Type B pancreatic cell (in vitro differentiated cells): ENCODE measurements around the gene FBXO24. TPM values are rescaled to one million over a fixed set of nuclear protein-coding genes. Genes with fewer than 3 reads are reported as not detected.
A peak's percentile ranks its signal among the peaks of the same experiment; 100 is the strongest.

ENCODE experiments used
- DNase-seq: peaks from one replicate; pipeline ENCODE4 v3.0.0; 2021; ENCODE audit warnings: mixed read lengths; ENCODE audit not compliant: unreplicated experiment; ENCODE audit errors: extremely low spot score
- H3K27ac Mint-ChIP-seq: 2 replicates; pipeline ENCODE4 v1.8.0; 2021; ENCODE audit warnings: mild to moderate bottlenecking, mixed read lengths
- H3K27me3 Mint-ChIP-seq: 2 replicates; pipeline ENCODE4 v1.8.0; 2021; ENCODE audit warnings: mixed read lengths
- H3K36me3 Mint-ChIP-seq: 2 replicates; pipeline ENCODE4 v1.8.0; 2021; ENCODE audit warnings: mixed read lengths
- H3K4me1 Mint-ChIP-seq: one replicate; pipeline ENCODE4 v1.8.0; 2021; ENCODE audit warnings: mixed read lengths; ENCODE audit not compliant: unreplicated experiment
- H3K4me3 Mint-ChIP-seq: 2 replicates; pipeline ENCODE4 v1.8.0; 2021; ENCODE audit warnings: mild to moderate bottlenecking, mixed read lengths
- H3K9me3 Mint-ChIP-seq: 2 replicates; pipeline ENCODE4 v1.8.0; 2021; ENCODE audit warnings: mixed read lengths
- total RNA-seq: library from RNA; stranded (reverse); gene quantifications from 2 replicates; pipeline ENCODE4 v1.2.1, GENCODE V29; 2021; ENCODE audit warnings: low replicate concordance
- TF ChIP-seq, protein P1 (sequence below): fragments of 200-600 bp; sonication (generic); conservative IDR thresholded peaks from 2 replicates; pipeline ENCODE4 v1.5.0; 2021; ENCODE audit warnings: antibody characterized with exemption, mild to moderate bottlenecking

The FBXO24 gene
- total RNA-seq, 1 donor from 2014 or later = 0.77 TPM

DNA sequence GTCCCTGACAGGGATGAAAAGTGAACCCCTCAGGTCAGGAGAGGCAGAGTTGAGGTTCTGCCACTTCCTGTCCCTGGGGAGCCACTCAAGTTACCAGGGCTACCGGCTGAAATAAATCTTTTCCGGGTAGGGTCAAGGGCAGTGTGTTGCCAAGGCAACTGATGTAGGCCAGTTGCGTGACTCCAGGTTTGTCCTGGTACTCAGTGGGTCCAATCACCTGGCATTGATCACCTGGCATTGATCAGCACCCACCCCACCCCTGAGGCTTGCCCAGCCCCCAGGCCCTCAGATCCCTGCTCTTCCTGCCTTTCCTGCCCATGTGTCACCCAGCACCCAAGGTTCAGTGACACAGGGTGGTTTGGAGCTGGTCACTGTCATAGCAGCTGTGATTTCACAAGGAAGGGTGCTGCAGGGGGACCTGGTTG is 18.4 kb upstream of the FBXO24 start:
- DNase-seq = no peak
- no peaks in the 10 kb centered on the region for H3K36me3 Mint-ChIP-seq
- TF ChIP-seq, protein P1, sequence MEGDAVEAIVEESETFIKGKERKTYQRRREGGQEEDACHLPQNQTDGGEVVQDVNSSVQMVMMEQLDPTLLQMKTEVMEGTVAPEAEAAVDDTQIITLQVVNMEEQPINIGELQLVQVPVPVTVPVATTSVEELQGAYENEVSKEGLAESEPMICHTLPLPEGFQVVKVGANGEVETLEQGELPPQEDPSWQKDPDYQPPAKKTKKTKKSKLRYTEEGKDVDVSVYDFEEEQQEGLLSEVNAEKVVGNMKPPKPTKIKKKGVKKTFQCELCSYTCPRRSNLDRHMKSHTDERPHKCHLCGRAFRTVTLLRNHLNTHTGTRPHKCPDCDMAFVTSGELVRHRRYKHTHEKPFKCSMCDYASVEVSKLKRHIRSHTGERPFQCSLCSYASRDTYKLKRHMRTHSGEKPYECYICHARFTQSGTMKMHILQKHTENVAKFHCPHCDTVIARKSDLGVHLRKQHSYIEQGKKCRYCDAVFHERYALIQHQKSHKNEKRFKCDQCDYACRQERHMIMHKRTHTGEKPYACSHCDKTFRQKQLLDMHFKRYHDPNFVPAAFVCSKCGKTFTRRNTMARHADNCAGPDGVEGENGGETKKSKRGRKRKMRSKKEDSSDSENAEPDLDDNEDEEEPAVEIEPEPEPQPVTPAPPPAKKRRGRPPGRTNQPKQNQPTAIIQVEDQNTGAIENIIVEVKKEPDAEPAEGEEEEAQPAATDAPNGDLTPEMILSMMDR = no peak
- peaks cover 4% of the 10 kb centered on the region for H3K27me3 Mint-ChIP-seq
- H3K27ac Mint-ChIP-seq = no peak overlapping the region
- no peaks in the 10 kb centered on the region for H3K9me3 Mint-ChIP-seq
- H3K4me1 Mint-ChIP-seq = peaks cover 34% of the 10 kb centered on the region
- peak overlapping the region; percentile 31 for H3K4me3 Mint-ChIP-seq

DNA sequence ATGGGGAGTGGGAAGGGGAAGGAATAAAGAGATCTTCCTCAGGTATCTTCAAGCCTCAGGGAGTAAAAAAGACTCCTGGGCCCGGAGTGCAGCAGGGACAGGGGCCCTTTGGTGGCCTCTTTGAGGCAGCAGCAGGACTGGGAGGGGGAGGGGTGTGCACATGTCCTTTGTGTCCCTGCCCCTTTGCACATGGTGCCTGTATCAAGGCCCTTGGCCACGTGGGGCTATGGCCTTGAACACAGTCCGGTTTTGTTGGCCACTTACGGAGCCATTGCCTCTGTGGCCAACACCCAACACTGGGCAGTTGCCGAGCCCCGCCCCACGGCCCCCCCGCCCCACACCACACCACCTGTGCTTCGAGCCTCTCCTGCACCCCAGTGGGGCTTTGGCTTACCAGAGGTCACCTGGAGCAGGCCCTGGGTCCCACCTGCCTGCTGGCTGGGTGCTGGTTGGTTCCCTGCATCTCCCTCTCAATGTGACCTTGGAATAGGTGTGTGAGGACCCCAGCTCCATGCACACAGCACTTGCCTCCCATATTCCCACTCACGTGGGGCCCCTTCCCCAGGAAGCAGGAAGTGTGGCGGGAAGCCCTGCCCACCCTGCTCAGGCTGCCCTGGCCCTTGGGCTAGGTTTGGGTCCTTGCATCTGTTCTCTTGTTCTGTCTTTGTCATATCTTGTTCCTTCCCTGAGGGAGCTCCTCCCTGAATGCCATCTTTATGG is 17.8 kb upstream of the FBXO24 start:
- no peaks in the 10 kb centered on the region for H3K36me3 Mint-ChIP-seq
- peak; percentile 65 for DNase-seq
- H3K27ac Mint-ChIP-seq = peak overlapping the region; percentile 64
- H3K27me3 Mint-ChIP-seq = peaks cover 4% of the 10 kb centered on the region
- peaks cover 34% of the 10 kb centered on the region for H3K4me1 Mint-ChIP-seq
- no peaks in the 10 kb centered on the region for H3K9me3 Mint-ChIP-seq
- TF ChIP-seq, protein P1 = no peak
- no peak overlapping the region for H3K4me3 Mint-ChIP-seq

DNA sequence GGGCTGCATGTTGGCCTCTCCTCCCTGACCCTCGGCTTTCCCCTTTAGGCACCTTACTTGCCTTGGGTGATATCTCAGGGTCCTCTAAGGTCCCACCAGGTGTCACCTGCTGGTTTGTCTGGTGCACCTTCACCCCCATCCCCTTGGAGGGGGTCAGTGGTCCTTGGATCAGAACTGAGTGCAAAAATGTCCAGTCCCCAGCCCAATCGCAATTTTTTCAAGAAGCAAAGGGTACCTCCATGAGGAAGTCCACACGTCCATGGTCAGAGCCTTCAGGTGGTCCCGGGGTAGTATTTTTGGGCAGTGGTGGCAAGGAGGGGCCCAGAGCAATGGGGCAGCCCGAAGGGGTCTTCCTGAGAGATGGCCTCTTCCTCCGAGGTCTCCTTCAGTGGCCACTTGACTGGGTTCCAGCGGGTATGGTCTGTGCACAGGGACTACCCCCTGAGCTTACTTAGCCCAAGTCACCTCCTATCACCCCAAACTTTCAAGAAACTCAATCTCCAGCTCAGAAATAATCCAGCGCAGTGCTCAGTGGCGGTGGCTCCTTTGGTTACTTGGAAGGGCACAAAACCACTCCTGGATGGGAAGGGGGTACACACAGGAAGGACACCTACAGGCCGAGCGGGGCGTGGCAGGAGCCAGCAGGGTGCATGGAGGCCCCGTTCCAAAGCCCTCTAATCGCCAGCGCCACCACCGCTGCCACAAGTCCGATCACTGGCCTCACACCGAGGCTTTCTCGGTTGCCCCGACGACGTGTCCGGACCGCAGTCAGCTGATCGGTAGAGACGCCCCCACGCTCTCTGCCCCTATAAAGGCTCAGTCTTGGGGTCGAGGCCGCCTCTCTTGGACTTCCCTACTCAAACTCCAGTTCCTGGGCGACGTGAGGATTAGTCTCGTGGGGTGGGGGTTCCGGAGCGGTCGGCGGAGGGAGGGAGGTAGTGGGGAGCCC is 17.0 kb upstream of the FBXO24 start:
- H3K9me3 Mint-ChIP-seq = no peaks in the 10 kb centered on the region
- H3K4me1 Mint-ChIP-seq = peaks cover 28% of the 10 kb centered on the region
- no peaks in the 10 kb centered on the region for H3K36me3 Mint-ChIP-seq
- peak; percentile 73 for DNase-seq
- H3K27me3 Mint-ChIP-seq = peaks cover 4% of the 10 kb centered on the region
- TF ChIP-seq, protein P1 = peak; percentile 67
- H3K4me3 Mint-ChIP-seq = peak overlapping the region; percentile 67
- peak overlapping the region; percentile 64 for H3K27ac Mint-ChIP-seq

DNA sequence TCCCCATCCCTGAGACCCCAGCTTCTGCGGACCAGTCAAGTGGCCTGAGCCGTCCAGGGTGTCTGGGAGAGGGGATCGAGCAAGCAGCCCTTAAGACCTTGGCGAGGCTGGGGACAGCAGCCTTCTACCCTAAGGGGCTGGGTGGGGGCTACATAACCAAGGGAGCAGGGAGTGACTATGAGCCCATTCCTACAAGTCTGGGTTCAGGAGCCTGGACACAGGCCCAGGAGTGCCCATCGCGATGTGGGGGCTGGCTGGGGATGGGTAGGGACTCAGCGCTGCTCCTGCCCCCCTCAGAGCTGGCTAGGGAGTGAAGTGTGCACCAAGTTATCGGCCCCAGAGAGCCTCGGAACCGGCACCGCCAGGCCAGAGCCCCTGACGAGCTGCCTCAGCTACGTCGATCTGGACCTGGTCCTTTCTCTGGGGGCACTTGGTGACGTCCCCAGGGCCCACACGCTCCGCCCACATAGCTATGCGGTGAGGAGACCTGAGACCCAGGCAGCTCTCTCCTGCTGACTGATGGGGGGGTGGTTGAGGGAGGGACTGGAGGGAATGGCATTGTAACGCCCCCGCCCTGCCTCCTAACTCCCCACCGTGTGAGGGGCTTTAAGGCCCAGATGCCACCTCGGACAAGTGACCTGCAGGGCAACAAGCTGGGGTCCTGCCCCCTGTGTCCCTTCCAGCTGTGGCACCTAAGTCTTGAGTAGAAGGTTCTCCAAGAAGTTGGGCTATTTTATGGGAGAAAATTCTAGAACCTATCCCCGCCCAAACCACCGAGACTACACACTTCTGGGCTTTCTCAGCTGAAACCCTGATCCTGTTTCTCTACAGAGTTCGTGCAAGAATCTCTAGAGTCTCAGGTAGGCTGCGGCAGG is 14.9 kb upstream of the FBXO24 start:
- no peak for DNase-seq
- Mint-ChIP-seq H3K4me1 (peaks cover 27% of the 10 kb centered on the region), H3K4me3 (peak overlapping the region; percentile 74), H3K36me3 (no peaks in the 10 kb centered on the region), H3K27ac (peak overlapping the region; percentile 79), H3K27me3 (peaks cover 4% of the 10 kb centered on the region), H3K9me3 (no peaks in the 10 kb centered on the region)
- TF ChIP-seq, protein P1 = no peak

DNA sequence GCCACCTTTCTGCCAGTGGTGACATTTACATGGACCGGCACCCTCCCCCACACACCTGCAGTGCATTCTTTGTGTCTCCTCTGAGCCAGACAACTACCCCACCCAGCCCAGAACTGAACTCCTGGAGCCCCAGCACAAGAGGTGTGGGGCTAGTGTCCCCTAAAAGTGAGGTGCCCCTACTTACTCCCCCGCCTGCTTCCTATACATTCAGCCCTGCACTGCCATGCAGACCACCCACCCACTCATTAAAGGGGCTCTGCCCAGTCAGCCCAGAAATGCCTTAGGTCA is 14.4 kb upstream of the FBXO24 start:
- Mint-ChIP-seq H3K9me3 (no peaks in the 10 kb centered on the region), H3K4me1 (peaks cover 22% of the 10 kb centered on the region), H3K4me3 (peak overlapping the region; percentile 74), H3K27me3 (peaks cover 4% of the 10 kb centered on the region), H3K27ac (peak overlapping the region; percentile 79), H3K36me3 (no peaks in the 10 kb centered on the region)
- DNase-seq = no peak
- TF ChIP-seq, protein P1 = no peak
